GM08714 (cell line): Measurements from ENCODE around the gene PCDH8.

Experiments used
- H3K4me3 ChIP-seq: fragments of 200-500 bp; sonication (Bioruptor generic); 2 replicates; pipeline ENCODE4 v1.5.1; 2014; ENCODE audit warnings: mild to moderate bottlenecking, low read length, inconsistent platforms
- ZNF274 ChIP-seq: IDR thresholded peaks from 2 replicates; pipeline ENCODE4 v1.6.1; 2012; ENCODE audit warnings: mild to moderate bottlenecking, low read depth, low read length

The PCDH8 gene, protein sequence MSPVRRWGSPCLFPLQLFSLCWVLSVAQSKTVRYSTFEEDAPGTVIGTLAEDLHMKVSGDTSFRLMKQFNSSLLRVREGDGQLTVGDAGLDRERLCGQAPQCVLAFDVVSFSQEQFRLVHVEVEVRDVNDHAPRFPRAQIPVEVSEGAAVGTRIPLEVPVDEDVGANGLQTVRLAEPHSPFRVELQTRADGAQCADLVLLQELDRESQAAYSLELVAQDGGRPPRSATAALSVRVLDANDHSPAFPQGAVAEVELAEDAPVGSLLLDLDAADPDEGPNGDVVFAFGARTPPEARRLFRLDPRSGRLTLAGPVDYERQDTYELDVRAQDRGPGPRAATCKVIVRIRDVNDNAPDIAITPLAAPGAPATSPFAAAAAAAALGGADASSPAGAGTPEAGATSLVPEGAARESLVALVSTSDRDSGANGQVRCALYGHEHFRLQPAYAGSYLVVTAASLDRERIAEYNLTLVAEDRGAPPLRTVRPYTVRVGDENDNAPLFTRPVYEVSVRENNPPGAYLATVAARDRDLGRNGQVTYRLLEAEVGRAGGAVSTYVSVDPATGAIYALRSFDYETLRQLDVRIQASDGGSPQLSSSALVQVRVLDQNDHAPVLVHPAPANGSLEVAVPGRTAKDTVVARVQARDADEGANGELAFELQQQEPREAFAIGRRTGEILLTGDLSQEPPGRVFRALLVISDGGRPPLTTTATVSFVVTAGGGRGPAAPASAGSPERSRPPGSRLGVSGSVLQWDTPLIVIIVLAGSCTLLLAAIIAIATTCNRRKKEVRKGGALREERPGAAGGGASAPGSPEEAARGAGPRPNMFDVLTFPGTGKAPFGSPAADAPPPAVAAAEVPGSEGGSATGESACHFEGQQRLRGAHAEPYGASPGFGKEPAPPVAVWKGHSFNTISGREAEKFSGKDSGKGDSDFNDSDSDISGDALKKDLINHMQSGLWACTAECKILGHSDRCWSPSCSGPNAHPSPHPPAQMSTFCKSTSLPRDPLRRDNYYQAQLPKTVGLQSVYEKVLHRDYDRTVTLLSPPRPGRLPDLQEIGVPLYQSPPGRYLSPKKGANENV

DNA sequence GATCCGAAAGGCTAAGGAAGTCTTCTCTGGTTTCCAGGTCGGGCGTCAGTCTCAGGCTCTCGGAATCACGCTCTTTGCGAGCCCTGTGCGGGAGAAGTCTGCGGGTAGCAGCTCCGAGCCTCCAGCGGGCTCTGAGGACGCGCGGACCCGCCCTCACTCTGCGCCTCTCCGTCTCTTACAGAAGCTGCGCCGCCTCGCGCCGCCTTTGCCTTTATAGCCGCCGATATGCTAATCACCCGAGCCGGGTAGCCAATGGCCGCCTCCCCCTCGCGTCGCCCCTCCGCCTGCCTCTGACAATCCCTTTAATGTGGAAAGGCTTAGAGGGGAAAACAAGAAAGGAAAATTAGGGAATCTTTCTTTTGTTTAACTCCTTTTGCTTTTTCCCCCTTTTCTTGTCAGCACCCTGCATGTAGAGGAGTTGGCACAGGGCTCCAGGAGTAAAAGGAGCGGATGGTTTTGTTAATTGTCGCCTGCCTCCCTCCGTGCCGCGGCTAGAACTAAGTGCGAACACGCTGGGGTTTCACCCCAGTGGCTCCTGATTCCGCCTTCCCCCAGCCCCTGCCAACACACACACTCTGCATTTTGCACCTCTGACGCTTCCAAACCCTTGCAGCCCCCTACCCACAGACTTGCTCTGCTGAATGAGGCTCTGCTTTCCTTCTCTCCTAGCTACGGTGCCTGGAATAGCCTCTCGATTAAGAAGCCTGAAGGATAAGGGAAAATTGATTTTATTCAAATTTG lies at the start of gene PCDH8:
TSS of gene PCDH8 (minus strand) at position 186 of the 741 bp plus-strand sequence. CDS start 204 bp downstream, outside the sequence.
- H3K4me3 ChIP-seq, result no peak within 1 kb of the TSS
- no peak for TF ChIP-seq ZNF274

GRCh38 chr13:52896827-52897659 lies 48.6 kb upstream of the PCDH8 start:
- no peak overlapping the region for H3K4me3 ChIP-seq
- no peak for TF ChIP-seq ZNF274

GRCh38 chr13:52894413-52894812 lies 46.0 kb upstream of the PCDH8 start:
- TF ChIP-seq ZNF274, result no peak
- H3K4me3 ChIP-seq, result no peak overlapping the region

GRCh38 chr13:52892925-52893324 lies 44.5 kb upstream of the PCDH8 start:
- TF ChIP-seq ZNF274, result no peak
- H3K4me3 ChIP-seq, result no peak overlapping the region

DNA sequence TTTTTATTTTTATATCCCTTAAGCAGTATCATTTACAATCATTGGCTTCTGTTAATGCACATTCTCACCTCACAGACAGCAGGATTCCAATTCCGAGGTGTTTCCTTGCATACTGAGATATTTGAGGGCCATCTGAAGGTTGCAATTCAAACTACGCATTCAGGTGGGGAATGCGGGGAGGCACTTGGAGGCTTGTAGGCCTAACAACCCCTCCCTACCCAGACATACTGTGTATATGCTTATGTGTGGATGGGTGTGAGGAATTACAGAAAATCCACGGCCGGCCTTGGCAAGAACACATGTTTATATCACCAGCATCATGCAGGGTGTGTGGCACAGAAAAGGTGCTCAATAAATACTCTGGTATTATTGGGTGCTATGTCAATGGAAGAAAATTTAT lies 43.3 kb upstream of the PCDH8 start:
- TF ChIP-seq ZNF274, result no peak
- no peak overlapping the region for H3K4me3 ChIP-seq

DNA sequence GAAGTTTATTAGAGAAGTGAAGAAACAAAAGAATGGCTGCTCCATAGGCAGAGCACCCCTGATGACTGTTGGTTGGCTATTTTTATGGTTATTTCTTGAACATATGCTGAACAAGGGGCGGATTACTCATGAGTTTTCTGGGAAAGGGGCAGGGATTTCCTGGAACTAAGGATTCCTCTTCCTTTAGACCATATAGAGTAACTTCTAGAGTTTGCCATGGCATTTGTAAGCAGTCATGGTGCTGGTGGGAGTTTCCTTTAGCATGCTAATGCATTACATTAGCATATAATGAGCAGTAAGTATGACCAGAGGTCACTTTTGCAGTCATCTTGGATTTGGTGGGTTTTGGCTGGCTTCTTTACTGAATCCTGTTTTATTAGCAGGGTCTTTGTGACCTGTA lies 38.7 kb upstream of the PCDH8 start:
- no peak overlapping the region for H3K4me3 ChIP-seq
- TF ChIP-seq ZNF274, result no peak

GRCh38 chr13:52885141-52885540 lies 36.7 kb upstream of the PCDH8 start:
- no peak for TF ChIP-seq ZNF274
- H3K4me3 ChIP-seq, result no peak overlapping the region

DNA sequence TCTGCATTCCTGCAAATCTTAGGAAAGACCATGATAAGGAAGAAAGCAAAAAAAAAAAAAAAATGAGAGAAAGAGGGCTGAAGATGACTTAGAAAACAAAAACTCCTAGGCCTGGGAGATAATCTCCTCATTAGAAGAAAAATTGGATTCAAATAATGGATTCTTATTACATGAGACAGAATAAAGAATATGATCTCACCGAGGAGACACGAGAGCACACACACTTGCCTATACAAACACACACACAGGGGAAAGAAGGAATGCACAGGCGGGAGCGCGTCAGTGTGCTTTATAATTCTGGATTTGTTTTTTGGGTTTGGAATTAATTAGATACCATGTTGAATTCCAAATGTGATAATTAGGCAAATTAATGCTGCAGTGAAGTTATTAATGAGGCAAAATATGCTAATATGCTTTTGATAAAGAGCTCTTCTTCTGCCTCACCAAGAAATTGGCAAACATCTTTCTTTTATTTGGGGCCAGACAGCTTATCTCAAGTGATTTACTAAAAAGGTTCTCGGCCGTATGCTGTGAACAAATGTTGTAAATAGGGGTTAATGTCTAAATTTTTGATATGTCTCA lies 36.1 kb upstream of the PCDH8 start:
- H3K4me3 ChIP-seq, result no peak overlapping the region
- TF ChIP-seq ZNF274, result no peak

GRCh38 chr13:52882785-52883184 lies 34.3 kb upstream of the PCDH8 start:
- TF ChIP-seq ZNF274, result no peak

DNA sequence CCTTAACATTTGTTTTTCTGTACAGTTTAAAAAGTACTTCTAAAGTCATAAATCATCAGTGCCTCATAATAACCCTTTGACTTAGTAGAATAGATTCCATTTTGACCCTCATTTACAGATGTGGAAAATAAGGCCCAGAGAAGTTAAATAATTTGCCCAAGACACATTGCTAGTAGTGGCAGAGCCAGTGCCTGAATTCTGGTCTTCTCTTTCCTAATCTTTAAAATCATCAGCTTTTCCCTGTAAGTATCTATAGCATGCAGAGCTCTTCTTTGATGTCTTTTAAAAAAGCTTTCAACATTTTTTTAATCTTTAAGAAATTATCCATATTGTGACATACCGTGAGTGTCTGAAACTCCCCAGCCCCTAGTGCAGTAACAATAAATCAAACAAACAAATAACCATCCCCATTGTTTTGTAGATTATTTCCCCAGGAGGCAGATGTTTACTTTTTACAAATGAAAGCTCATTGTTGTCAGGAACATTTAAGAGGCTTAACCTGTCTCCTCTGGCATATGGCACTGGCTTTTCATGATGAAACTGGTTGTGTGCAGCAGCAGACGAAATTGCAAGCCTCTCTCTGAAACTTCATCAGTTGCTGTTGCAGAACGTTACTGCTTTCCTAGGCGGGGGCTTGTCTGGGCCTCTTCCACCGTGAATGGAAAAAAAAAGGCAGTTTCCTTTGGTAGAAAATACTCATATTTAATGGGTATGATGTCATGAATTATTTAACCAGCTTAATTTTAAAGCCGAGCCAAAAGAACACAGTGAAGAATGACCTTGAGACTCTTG lies 31.7 kb upstream of the PCDH8 start:
- H3K4me3 ChIP-seq, result no peak overlapping the region
- TF ChIP-seq ZNF274, result no peak

More at GRCh38 chr13:52882785-52883184, 34.3 kb upstream of the PCDH8 start:
- H3K4me3 ChIP-seq, result no peak overlapping the region

- TF ChIP-seq ZNF274, result no peak
These were observed 30.4 kb upstream of the PCDH8 start for GRCh38 chr13:52878831-52879230.

GRCh38 chr13:52870143-52870542 lies 21.7 kb upstream of the PCDH8 start:
- H3K4me3 ChIP-seq, result no peak overlapping the region
- no peak for TF ChIP-seq ZNF274

More at GRCh38 chr13:52878831-52879230, 30.4 kb upstream of the PCDH8 start:
- H3K4me3 ChIP-seq, result no peak overlapping the region
